Measurements from ENCODE around the gene IBA57. TPM values are rescaled to one million over a fixed set of nuclear protein-coding genes. Genes with fewer than 3 reads are reported as not detected.

The IBA57 gene
- total and polyA plus RNA-seq, 3 donors from 2014 or later = 16.0 to 23.2 (median 21.0) TPM

DNA sequence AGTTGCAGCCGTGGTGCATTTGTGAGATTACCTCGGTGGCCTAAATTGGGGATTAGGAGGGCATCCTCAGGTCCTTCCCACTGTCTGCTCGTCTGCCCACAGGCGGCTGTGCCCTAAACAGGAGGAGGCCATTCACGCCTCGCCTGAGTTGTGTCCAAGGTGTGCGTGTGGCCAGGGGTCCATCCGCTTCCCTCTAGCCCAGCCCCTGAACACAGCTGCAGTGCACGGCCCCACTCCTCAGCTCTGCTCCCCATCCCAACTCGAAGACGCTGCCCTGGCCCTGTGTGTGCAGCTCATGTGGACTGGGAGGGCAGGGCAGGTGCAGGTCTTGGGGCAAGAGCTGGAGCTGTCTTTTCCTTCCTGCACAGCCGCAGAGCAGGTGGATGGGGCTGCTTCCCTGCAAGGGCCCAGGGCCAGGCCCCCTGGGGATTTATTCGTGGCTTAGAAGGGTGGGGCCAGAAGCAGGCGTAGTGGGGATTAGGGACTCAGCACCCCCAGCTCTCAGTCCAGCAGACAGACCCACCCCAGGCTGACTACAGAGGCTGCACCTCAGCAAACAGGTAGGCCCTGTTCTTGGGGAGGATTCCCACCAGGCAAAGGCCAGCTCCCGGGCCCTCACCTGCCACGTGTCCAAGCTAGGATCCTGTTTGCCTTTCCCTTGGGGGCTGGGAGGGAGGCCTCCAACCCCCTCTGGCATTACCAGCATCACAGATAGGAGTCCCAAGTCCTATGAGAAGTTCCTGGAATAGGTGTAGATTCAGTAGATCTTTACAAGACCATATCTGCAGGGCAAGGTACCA is 21.2 kb upstream of the IBA57 start:
- peaks cover 67% of the 10 kb centered on the region for H3K4me1 ChIP-seq
- intact Hi-C loops (cut with DNase I; ENCODE audit: low total_unique reads) = no loop called here
- TF ChIP-seq POLR2A (IDR thresholded peaks at IDR 0.05) = no peak
- TF ChIP-seq, protein P1, sequence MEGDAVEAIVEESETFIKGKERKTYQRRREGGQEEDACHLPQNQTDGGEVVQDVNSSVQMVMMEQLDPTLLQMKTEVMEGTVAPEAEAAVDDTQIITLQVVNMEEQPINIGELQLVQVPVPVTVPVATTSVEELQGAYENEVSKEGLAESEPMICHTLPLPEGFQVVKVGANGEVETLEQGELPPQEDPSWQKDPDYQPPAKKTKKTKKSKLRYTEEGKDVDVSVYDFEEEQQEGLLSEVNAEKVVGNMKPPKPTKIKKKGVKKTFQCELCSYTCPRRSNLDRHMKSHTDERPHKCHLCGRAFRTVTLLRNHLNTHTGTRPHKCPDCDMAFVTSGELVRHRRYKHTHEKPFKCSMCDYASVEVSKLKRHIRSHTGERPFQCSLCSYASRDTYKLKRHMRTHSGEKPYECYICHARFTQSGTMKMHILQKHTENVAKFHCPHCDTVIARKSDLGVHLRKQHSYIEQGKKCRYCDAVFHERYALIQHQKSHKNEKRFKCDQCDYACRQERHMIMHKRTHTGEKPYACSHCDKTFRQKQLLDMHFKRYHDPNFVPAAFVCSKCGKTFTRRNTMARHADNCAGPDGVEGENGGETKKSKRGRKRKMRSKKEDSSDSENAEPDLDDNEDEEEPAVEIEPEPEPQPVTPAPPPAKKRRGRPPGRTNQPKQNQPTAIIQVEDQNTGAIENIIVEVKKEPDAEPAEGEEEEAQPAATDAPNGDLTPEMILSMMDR (IDR thresholded peaks at IDR 0.05) = no peak
- no peak for DNase-seq
- no peak overlapping the region for H3K4me3 ChIP-seq
- H3K27me3 ChIP-seq = no peaks in the 10 kb centered on the region
- no peaks in the 10 kb centered on the region for H3K9me3 ChIP-seq
- WGBS, 2 donors = 84 to 86% methylated on average over 6 to 16 of the region's 16 CpGs
- no peaks in the 10 kb centered on the region for H3K36me3 ChIP-seq (ENCODE audit: low read depth, missing control alignments)
- peak overlapping the region; percentile 41 to 68 for H3K27ac ChIP-seq

DNA sequence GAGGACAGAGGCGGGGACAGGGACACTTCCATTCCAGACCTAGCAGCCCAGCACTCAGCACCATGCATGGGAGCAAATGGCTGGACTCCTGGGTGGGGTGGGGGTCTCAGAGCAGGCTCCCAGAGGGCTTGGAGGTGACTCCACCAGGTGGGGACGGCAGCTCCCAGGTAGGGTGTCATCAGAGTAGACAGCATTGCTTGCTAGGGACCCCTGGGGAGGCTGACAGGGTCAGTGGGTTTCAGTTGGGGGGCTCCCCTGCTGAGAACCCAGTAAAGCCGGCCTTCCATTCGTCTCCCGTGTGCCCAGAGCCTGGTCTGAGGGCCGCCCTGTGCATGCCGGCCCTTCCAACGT is 20.6 kb upstream of the IBA57 start:
- no peaks in the 10 kb centered on the region for H3K36me3 ChIP-seq (ENCODE audit: low read depth, missing control alignments)
- no peak overlapping the region for H3K4me3 ChIP-seq
- TF ChIP-seq, protein P1 (IDR thresholded peaks at IDR 0.05) = no peak
- TF ChIP-seq POLR2A (IDR thresholded peaks at IDR 0.05) = no peak
- peaks cover 73% of the 10 kb centered on the region for H3K4me1 ChIP-seq
- H3K27ac ChIP-seq = peak overlapping the region; percentile 41 to 68
- intact Hi-C loops (cut with DNase I; ENCODE audit: low total_unique reads) = no loop called here
- H3K9me3 ChIP-seq = no peaks in the 10 kb centered on the region
- WGBS, 2 donors = 69 to 100% methylated on average over 2 to 8 of the region's 8 CpGs
- DNase-seq = no peak
- H3K27me3 ChIP-seq = no peaks in the 10 kb centered on the region

- Histone ChIP-seq H3K27me3 (no peaks in the 10 kb centered on the region), H3K27ac (peak overlapping the region; percentile 41 to 68), H3K4me1 (peaks cover 80% of the 10 kb centered on the region), H3K9me3 (no peaks in the 10 kb centered on the region), H3K36me3 (ENCODE audit: low read depth, missing control alignments) (no peaks in the 10 kb centered on the region), H3K4me3 (no peak overlapping the region)
- DNase-seq = peak; percentile 34
- WGBS, 2 donors = 73 to 76% methylated on average over 16 to 30 of the region's 31 CpGs
- intact Hi-C loops (cut with DNase I; ENCODE audit: low total_unique reads) = no loop called here
- TF ChIP-seq, protein P1 (IDR thresholded peaks at IDR 0.05) = no peak
- TF ChIP-seq POLR2A (IDR thresholded peaks at IDR 0.05) = no peak
Measured at GRCh38 chr1:228145463-228146416, 19.9 kb upstream of the IBA57 start.

GRCh38 chr1:228146417-228147150 is 19.0 kb upstream of the IBA57 start:
- 73 to 75% methylated on average over 9 to 18 of the region's 18 CpGs for WGBS, 2 donors
- no peak overlapping the region for H3K4me3 ChIP-seq
- peaks cover 83% of the 10 kb centered on the region for H3K4me1 ChIP-seq
- H3K27ac ChIP-seq = peak overlapping the region in 1 of 2 donors; percentile 91
- no peaks in the 10 kb centered on the region for H3K27me3 ChIP-seq
- no peaks in the 10 kb centered on the region for H3K36me3 ChIP-seq (ENCODE audit: low read depth, missing control alignments)
- peak; percentile 61 for DNase-seq
- intact Hi-C loops (cut with DNase I; ENCODE audit: low total_unique reads) = no loop called here
- TF ChIP-seq, protein P1 (IDR thresholded peaks at IDR 0.05) = no peak
- TF ChIP-seq POLR2A (IDR thresholded peaks at IDR 0.05) = no peak
- H3K9me3 ChIP-seq = no peaks in the 10 kb centered on the region
